Esophagus (tissue), 2 donors: ENCODE measurements around the gene CCAR1. TPM values are rescaled to one million over a fixed set of nuclear protein-coding genes. Genes with fewer than 3 reads are reported as not detected.
"Not testable (repeated sequence)": the region's sequence is repeated elsewhere in the genome, so short reads cannot be mapped to it uniquely, and the experiment has no call there.

ENCODE experiments used
- H3K27ac ChIP-seq, 2 donors: one replicate each; pipeline ENCODE4 v1.5.1; 2013; ENCODE audit warnings: low read depth in 2 of 2, mild to moderate bottlenecking in 2 of 2, inconsistent platforms in 1 of 2, low read length in 1 of 2, moderate library complexity in 1 of 2
- H3K27me3 ChIP-seq, 2 donors: one replicate each; pipeline ENCODE4 v1.6.1; 2013; ENCODE audit warnings: low read length in 2 of 2, control low read depth in 1 of 2, mild to moderate bottlenecking in 1 of 2; ENCODE audit not compliant: insufficient read depth in 2 of 2, control insufficient read depth in 1 of 2
- H3K36me3 ChIP-seq, 2 donors: one replicate each; pipeline ENCODE4 v1.6.1; 2013; ENCODE audit warnings: low read length in 1 of 2; ENCODE audit not compliant: control insufficient read depth in 2 of 2, insufficient read depth in 2 of 2
- H3K4me1 ChIP-seq, 2 donors: one replicate each; pipeline ENCODE4 v1.6.1; 2013; ENCODE audit warnings: low read length in 1 of 2; ENCODE audit not compliant: control insufficient read depth in 2 of 2, insufficient read depth in 2 of 2
- H3K4me3 ChIP-seq, 2 donors: one replicate each; pipeline ENCODE4 v1.5.1; 2013; ENCODE audit warnings: low read length in 2 of 2, mild to moderate bottlenecking in 2 of 2, low read depth in 1 of 2, moderate library complexity in 1 of 2
- H3K9me3 ChIP-seq, 2 donors: one replicate each; pipeline ENCODE4 v1.6.1; 2013; ENCODE audit warnings: mild to moderate bottlenecking in 2 of 2, low read depth in 1 of 2, low read length in 1 of 2, moderate library complexity in 1 of 2; ENCODE audit not compliant: control insufficient read depth in 2 of 2, insufficient read depth in 1 of 2
- WGBS, 2 donors: extraction: QIAGEN DNeasy Blood & Tissue Kit; methylation state at CpG; one replicate each; pipeline ENCODE4 v1.1.7; 2013; 5-methylcytosine and 5-hydroxymethylcytosine counted together
- polyA plus RNA-seq, 2 donors: library from polyadenylated mRNA; stranded (reverse); fragments of 200-250 nt; gene quantifications; one replicate each; pipeline ENCODE4 v1.2.3, GENCODE V29; 2013
- donor health status: healthy with polysubstance abuse.
- donor health status: Bipolar disorder and iron deficiency.

The CCAR1 gene
- polyA plus RNA-seq, 2 donors, result 24.3 to 55.7 TPM

GRCh38 chr10:68721673-68722335 lies 765 bp downstream of the CCAR1 start:
- H3K4me1 ChIP-seq, result no peaks in the 10 kb centered on the region
- H3K27me3 ChIP-seq, result no peaks in the 10 kb centered on the region
- no peaks in the 10 kb centered on the region for H3K9me3 ChIP-seq
- WGBS, 2 donors, result 0 to 1% methylated on average over 27 of the region's 27 CpGs
- peak overlapping the region; percentile 73 to 81 for H3K4me3 ChIP-seq
- H3K27ac ChIP-seq, result peak overlapping the region; percentile 60 to 93
- no peaks in the 10 kb centered on the region for H3K36me3 ChIP-seq

GRCh38 chr10:68725016-68725415 lies 4.0 kb downstream of the CCAR1 start:
- no peaks in the 10 kb centered on the region for H3K4me1 ChIP-seq
- no peak overlapping the region for H3K27ac ChIP-seq
- no peaks in the 10 kb centered on the region for H3K9me3 ChIP-seq
- WGBS, 2 donors, result 95% methylated on average over 14 of the region's 14 CpGs
- H3K4me3 ChIP-seq, result no peak overlapping the region
- no peaks in the 10 kb centered on the region for H3K36me3 ChIP-seq
- no peaks in the 10 kb centered on the region for H3K27me3 ChIP-seq

- WGBS, 2 donors, result 86 to 89% methylated on average over 9 of the region's 9 CpGs
- H3K4me1 ChIP-seq, result no peaks in the 10 kb centered on the region
- H3K9me3 ChIP-seq, result no peaks in the 10 kb centered on the region
- H3K36me3 ChIP-seq, result peaks cover 0 to 3% of the 10 kb centered on the region in 2 donors
- H3K27ac ChIP-seq, result no peak overlapping the region
- H3K4me3 ChIP-seq, result no peak overlapping the region
- H3K27me3 ChIP-seq, result no peaks in the 10 kb centered on the region
These were observed 6.1 kb downstream of the CCAR1 start for GRCh38 chr10:68727146-68727545.

- Histone ChIP-seq H3K4me3 (no peak overlapping the region), H3K27me3 (no peaks in the 10 kb centered on the region), H3K36me3 (peaks cover 10 to 13% of the 10 kb centered on the region in 2 donors), H3K27ac (no peak overlapping the region), H3K9me3 (no peaks in the 10 kb centered on the region), H3K4me1 (no peaks in the 10 kb centered on the region)
- WGBS, 2 donors, result 93 to 96% methylated on average over 8 of the region's 8 CpGs
These were observed 11.6 kb downstream of the CCAR1 start for GRCh38 chr10:68732651-68733050.

- H3K9me3 ChIP-seq, result no peaks in the 10 kb centered on the region
- no peaks in the 10 kb centered on the region for H3K27me3 ChIP-seq
- no peak overlapping the region for H3K27ac ChIP-seq
- WGBS, 2 donors, result 93 to 94% methylated on average over 7 of the region's 7 CpGs
- no peak overlapping the region for H3K4me3 ChIP-seq
- H3K36me3 ChIP-seq, result peaks cover 10 to 15% of the 10 kb centered on the region in 2 donors
- no peaks in the 10 kb centered on the region for H3K4me1 ChIP-seq
These were observed 13.3 kb downstream of the CCAR1 start for GRCh38 chr10:68734349-68734748.

GRCh38 chr10:68735119-68735518 lies 14.1 kb downstream of the CCAR1 start:
- WGBS, 2 donors, result 75 to 85% methylated on average over 6 of the region's 6 CpGs
- no peaks in the 10 kb centered on the region for H3K9me3 ChIP-seq
- H3K27ac ChIP-seq, result no peak overlapping the region
- no peak overlapping the region for H3K4me3 ChIP-seq
- no peaks in the 10 kb centered on the region for H3K4me1 ChIP-seq
- H3K27me3 ChIP-seq, result no peaks in the 10 kb centered on the region
- H3K36me3 ChIP-seq, result peaks cover 10 to 15% of the 10 kb centered on the region in 2 donors

GRCh38 chr10:68735739-68736138 lies 14.7 kb downstream of the CCAR1 start:
- not testable (repeated sequence) for H3K4me3 ChIP-seq, H3K27me3 ChIP-seq, H3K4me1 ChIP-seq, H3K27ac ChIP-seq, H3K9me3 ChIP-seq
- peaks cover 10 to 15% of the 10 kb centered on the region in 2 donors for H3K36me3 ChIP-seq
- WGBS, 2 donors, result 82 to 91% methylated on average over 7 of the region's 7 CpGs

GRCh38 chr10:68740676-68741075 lies 19.6 kb downstream of the CCAR1 start:
- not testable (repeated sequence) for H3K9me3 ChIP-seq, H3K4me3 ChIP-seq, H3K27me3 ChIP-seq, H3K27ac ChIP-seq, H3K4me1 ChIP-seq
- H3K36me3 ChIP-seq, result peaks cover 16 to 17% of the 10 kb centered on the region in 2 donors
- WGBS, 2 donors, result 99 to 100% methylated on average over 5 of the region's 5 CpGs

- 78 to 81% methylated on average over 6 of the region's 6 CpGs for WGBS, 2 donors
- Histone ChIP-seq H3K9me3 (no peaks in the 10 kb centered on the region), H3K36me3 (peaks cover 9 to 13% of the 10 kb centered on the region in 2 donors), H3K4me3 (no peak overlapping the region), H3K27me3 (no peaks in the 10 kb centered on the region), H3K4me1 (no peaks in the 10 kb centered on the region), H3K27ac (no peak overlapping the region)
These were observed 21.4 kb downstream of the CCAR1 start for GRCh38 chr10:68742397-68742796.

GRCh38 chr10:68752711-68753350 lies 31.8 kb downstream of the CCAR1 start:
- H3K4me1 ChIP-seq, result no peaks in the 10 kb centered on the region
- H3K36me3 ChIP-seq, result peaks cover 6 to 24% of the 10 kb centered on the region in 2 donors
- H3K4me3 ChIP-seq, result no peak overlapping the region
- no peak overlapping the region for H3K27ac ChIP-seq
- H3K27me3 ChIP-seq, result no peaks in the 10 kb centered on the region
- WGBS, 2 donors, result 90% methylated on average over 2 of the region's 2 CpGs
- no peaks in the 10 kb centered on the region for H3K9me3 ChIP-seq
